Measurements from ENCODE around the gene CLEC3B.

CLEC3B gene

DNA sequence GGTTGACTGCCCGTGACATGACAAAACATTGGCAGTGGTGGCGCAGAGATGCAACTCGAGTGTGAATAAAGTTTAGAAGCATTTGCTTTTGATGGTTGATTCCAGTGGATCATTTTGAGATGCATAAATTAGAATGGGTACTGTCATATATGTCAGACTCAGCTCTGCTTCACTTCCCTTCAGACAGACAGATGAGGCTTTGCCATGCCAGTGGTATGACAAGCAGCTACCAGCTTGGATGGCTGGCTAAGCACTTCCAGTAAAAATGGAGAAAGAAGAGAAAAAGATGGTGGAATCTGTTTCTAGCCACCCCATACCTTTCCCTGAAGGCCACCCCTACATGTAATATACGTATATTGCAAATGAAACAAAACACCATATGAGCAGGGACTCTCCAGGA is 13.5 kb upstream of the CLEC3B start:
- no peak overlapping the region for H3K4me3 ChIP-seq (ENCODE audit: low read length)

DNA sequence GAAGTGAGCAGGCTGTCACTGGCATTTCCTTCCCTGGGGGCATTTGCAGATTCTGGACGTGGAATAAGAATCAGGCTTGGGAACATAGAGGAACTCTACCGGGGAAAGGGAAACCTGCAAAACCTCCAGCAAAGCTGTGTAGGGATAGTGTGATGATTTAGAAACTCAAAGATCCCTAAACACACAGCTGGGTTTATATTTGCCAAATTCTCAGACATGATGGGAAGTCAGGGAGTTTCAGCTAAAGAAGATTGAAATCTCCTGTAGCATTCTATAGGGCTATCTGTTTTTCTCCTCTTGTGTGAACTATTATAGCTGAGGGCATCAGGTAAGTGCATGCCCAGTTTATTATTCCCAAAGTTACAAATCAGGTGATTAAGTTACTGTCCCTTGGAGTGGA is 9.2 kb upstream of the CLEC3B start:
- DNase-seq (ENCODE audit: low read depth) = no peak
- TF ChIP-seq, protein P1, sequence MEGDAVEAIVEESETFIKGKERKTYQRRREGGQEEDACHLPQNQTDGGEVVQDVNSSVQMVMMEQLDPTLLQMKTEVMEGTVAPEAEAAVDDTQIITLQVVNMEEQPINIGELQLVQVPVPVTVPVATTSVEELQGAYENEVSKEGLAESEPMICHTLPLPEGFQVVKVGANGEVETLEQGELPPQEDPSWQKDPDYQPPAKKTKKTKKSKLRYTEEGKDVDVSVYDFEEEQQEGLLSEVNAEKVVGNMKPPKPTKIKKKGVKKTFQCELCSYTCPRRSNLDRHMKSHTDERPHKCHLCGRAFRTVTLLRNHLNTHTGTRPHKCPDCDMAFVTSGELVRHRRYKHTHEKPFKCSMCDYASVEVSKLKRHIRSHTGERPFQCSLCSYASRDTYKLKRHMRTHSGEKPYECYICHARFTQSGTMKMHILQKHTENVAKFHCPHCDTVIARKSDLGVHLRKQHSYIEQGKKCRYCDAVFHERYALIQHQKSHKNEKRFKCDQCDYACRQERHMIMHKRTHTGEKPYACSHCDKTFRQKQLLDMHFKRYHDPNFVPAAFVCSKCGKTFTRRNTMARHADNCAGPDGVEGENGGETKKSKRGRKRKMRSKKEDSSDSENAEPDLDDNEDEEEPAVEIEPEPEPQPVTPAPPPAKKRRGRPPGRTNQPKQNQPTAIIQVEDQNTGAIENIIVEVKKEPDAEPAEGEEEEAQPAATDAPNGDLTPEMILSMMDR (conservative IDR thresholded peaks at IDR 0.05; ENCODE audit: low read length) = no peak

More for the DNA sequence above, 13.5 kb upstream of the CLEC3B start:
- DNase-seq (ENCODE audit: low read depth) = no peak
- TF ChIP-seq, protein P1 (conservative IDR thresholded peaks at IDR 0.05; ENCODE audit: low read length) = no peak

DNA sequence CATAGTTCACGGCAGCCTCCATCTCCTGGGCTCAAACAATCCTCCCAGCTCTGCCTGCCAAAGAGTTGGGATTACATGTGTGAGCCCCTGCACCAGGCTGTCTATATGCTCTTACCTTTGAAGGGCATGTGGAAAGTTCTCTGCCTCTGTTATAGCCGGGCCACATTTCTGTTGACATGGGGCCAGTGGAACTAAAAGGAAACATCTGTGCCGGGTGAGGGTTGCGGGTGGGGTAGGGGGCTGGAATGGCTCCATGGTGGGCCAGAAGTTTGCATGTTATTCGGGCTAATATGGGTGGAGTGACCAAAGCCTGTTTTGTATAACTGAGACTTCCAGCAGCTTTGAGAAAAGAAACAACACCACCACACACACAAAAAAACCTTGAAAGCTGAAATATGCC is 8.3 kb upstream of the CLEC3B start:
- TF ChIP-seq, protein P1 (conservative IDR thresholded peaks at IDR 0.05; ENCODE audit: low read length) = no peak
- no peak overlapping the region for H3K4me3 ChIP-seq (ENCODE audit: low read length)
- peak; percentile 36 for DNase-seq (ENCODE audit: low read depth)

More for the DNA sequence above, 9.2 kb upstream of the CLEC3B start:
- H3K4me3 ChIP-seq (ENCODE audit: low read length) = no peak overlapping the region

DNA sequence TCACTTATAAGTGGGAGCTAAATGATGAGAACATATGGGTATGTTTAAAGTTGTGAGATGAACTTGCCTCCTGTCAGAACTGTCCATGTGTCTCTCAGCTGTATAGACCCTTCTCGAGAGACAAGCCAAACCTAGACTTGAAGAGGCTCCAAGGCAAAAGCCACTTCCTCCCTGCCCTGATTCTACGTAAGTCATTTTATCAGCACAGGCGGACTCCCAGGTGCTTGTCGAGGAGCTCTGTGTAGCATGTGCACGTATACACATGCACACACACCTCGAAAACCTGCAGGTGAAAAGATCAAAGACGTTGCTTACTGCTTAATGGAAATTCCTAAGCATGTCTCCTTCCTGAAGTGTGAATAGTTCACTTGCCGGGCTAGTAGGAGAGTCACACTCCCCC is 5.6 kb upstream of the CLEC3B start:
- no peak for DNase-seq (ENCODE audit: low read depth)
- TF ChIP-seq, protein P1 (conservative IDR thresholded peaks at IDR 0.05; ENCODE audit: low read length) = no peak
- no peak overlapping the region for H3K4me3 ChIP-seq (ENCODE audit: low read length)

DNA sequence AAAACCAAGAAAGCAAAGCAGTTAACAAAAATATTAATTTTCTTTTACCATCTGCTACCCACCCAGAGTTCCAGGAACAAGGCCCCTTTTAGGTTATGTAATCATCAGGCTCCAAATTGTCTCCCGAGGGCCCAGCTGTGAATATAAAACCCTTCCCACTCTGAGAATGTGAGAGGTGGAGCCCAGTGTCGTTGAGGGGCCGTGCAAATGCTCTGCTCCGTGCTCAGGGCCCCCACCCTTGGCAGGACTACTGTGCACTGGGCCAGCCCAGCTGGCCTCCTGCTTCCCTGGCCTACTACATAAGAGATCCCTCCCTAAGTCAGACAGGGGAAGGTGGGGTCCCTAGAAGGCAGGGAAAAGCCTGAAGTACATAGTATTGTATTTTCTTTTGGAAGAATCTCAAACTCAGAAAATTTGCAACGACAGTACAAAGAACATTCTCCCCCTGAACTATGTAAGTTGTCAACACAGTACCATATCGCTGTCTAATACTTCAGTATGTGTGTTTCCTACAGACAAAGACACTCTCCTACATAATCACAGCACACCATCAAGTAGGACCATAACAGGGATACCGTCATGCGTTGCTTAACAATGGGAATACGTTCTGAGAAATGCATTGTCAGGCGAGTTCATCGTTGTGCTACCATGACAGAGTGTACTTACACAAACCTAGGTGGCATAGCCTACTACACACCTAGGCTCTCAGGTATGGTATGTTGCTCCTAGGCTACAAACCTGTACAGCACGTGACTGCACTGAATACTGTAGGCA is 4.4 kb upstream of the CLEC3B start:
- TF ChIP-seq, protein P1 (conservative IDR thresholded peaks at IDR 0.05; ENCODE audit: low read length) = no peak
- DNase-seq (ENCODE audit: low read depth) = no peak
- H3K4me3 ChIP-seq (ENCODE audit: low read length) = no peak overlapping the region

DNA sequence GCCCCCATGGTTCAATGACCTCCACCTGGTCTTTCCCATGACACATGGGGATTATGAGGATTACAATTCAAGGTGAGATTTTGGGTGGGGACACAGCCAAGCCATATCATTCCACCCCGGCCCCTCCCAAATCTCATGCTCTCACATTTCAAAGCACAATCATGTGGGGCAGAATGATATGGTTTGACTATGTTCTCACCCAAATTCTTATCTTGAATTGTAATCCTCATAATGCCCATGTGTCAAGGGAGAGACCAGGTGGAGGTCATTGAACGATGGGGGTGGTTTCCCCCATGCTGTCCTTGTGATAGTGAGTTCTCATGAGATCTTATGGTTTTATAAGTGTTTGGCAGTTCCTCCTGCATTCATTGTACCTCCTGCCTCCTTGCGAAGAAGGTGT is 2.4 kb upstream of the CLEC3B start:
- TF ChIP-seq, protein P1 (conservative IDR thresholded peaks at IDR 0.05; ENCODE audit: low read length) = no peak
- no peak for DNase-seq (ENCODE audit: low read depth)
- no peak overlapping the region for H3K4me3 ChIP-seq (ENCODE audit: low read length)

DNA sequence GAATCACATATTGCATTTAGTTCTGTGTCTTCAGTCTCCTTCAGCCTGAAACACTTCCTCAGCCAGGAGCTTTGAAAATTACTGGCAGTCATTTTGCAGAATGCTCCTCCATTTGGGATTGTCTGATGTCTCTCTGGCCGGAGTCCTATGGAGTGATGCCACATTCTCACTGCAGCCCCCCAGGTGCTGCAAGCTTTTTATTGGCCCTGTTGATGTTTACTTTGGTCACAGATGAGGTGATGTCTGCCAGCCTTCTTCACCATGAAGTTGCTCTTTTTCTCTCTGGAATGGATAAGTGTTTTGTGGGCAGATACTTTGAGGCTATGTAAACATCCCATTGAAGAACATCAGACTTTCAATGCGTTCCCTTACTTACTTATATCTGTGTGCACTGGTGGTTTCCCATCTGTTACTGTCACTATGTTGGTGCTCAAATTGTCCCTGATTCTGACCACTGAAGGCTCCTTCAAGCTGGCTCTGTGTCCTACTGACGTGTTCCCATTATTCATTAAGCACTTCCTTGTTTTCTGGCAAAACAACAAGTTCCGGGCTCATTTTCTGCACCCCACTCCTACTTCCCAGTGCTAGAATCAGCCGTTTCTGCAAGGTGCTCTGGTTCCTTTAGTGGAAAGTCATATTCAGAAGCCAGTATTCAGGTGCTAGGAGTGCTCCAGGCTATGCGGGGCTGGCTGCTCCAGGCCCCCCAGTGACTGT is 1.4 kb upstream of the CLEC3B start:
- TF ChIP-seq, protein P1 (conservative IDR thresholded peaks at IDR 0.05; ENCODE audit: low read length) = no peak
- no peak for DNase-seq (ENCODE audit: low read depth)

More for the DNA sequence above, 1.4 kb upstream of the CLEC3B start:
- H3K4me3 ChIP-seq (ENCODE audit: low read length) = no peak overlapping the region
